ENCODE data around the gene CHGA.

DNA sequence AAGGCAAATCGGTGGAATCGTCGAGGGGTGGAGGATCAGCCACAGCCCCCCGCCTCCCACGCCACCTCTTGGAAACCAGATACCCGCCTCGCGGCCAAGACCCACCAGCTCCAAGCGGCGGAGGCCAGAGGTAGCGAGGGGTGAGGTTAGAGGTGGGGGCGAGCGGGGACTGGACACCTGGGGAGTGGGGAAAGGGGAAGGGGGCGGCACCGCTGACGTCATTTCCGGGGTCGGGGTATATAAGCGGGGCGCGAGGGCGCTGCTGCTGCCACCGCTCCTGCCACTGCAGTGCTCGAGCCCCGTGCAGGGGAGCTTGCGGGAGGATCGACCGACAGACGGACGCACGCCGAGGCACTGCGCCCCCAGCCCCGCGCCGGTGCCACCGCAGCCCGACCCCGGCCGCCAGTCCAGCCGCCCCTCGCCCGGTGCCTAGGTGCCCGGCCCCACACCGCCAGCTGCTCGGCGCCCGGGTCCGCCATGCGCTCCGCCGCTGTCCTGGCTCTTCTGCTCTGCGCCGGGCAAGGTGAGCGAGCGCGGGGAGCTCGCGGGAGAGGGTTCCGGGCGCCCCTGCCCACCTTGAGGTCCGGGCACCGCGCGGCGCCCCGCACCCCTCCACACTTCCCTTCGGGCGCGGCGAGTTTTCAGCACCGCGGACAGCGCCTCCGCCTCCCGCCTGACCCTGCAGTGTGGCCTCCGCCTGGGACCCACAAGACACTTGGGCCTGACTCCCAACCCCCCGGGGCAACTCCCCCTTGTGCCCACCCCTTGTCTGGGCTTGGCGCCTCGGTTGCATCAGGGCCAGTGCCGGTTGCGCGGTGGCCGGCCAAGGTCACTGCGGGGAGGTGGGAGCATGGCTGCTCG, at the start of gene CHGA:
- TF ChIP-seq, protein P1, sequence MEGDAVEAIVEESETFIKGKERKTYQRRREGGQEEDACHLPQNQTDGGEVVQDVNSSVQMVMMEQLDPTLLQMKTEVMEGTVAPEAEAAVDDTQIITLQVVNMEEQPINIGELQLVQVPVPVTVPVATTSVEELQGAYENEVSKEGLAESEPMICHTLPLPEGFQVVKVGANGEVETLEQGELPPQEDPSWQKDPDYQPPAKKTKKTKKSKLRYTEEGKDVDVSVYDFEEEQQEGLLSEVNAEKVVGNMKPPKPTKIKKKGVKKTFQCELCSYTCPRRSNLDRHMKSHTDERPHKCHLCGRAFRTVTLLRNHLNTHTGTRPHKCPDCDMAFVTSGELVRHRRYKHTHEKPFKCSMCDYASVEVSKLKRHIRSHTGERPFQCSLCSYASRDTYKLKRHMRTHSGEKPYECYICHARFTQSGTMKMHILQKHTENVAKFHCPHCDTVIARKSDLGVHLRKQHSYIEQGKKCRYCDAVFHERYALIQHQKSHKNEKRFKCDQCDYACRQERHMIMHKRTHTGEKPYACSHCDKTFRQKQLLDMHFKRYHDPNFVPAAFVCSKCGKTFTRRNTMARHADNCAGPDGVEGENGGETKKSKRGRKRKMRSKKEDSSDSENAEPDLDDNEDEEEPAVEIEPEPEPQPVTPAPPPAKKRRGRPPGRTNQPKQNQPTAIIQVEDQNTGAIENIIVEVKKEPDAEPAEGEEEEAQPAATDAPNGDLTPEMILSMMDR (IDR thresholded peaks at IDR 0.05; ENCODE audit: borderline replicate concordance, extremely low read depth, low read length, poor library complexity, severe bottlenecking), result no peak
- no peak for TF ChIP-seq EZH2 (IDR thresholded peaks at IDR 0.05; ENCODE audit: borderline replicate concordance, low read depth, low read length, severe bottlenecking)

Data from DND-41 (cell line).